DOHH2 (cell line): Measurements from ENCODE around the gene ARHGDIB.

Source experiments
- H3F3A ChIP-seq: fragments of 200-600 bp; sonication (generic), shearing (Covaris generic); 2 replicates; pipeline ENCODE4 v1.6.0; 2016; ENCODE audit warnings: antibody characterized with exemption, mild to moderate bottlenecking; ENCODE audit not compliant: control insufficient read depth, insufficient read depth
- H3K27ac ChIP-seq: fragments of 200-600 bp; sonication (generic); 2 replicates; pipeline ENCODE4 v1.5.1; 2014; ENCODE audit warnings: low read depth, mild to moderate bottlenecking, low read length, moderate library complexity
- H3K27me3 ChIP-seq: fragments of 200-600 bp; sonication (generic); 2 replicates; pipeline ENCODE4 v1.6.1; 2014; ENCODE audit warnings: mild to moderate bottlenecking, low read length, mixed read lengths; ENCODE audit not compliant: control insufficient read depth
- H3K36me3 ChIP-seq: fragments of 200-600 bp; sonication (generic); 2 replicates; pipeline ENCODE4 v1.6.1; 2014; ENCODE audit warnings: mild to moderate bottlenecking, low read length, moderate library complexity, mixed read lengths; ENCODE audit not compliant: control insufficient read depth
- H3K4me1 ChIP-seq: fragments of 200-600 bp; sonication (generic); 2 replicates; pipeline ENCODE4 v1.6.1; 2014; ENCODE audit warnings: mild to moderate bottlenecking, low read length, mixed read lengths; ENCODE audit not compliant: control insufficient read depth
- H3K4me2 ChIP-seq: fragments of 200-600 bp; sonication (generic); 2 replicates; pipeline ENCODE4 v1.6.0; 2014; ENCODE audit warnings: mild to moderate bottlenecking, low read length, moderate library complexity
- H3K4me3 ChIP-seq: fragments of 200-600 bp; sonication (generic); 2 replicates; pipeline ENCODE4 v1.5.1; 2014; ENCODE audit warnings: mild to moderate bottlenecking, low read length, mixed read lengths
- H3K79me2 ChIP-seq: fragments of 200-600 bp; sonication (generic); 2 replicates; pipeline ENCODE4 v1.6.1; 2014; ENCODE audit warnings: mild to moderate bottlenecking, low read length, mixed read lengths; ENCODE audit not compliant: control insufficient read depth
- H3K9me2 ChIP-seq: fragments of 200-600 bp; sonication (generic); replicated peaks from 2 replicates; pipeline ENCODE4 v1.6.1; 2014; ENCODE audit warnings: mild to moderate bottlenecking, low read length, mixed read lengths; ENCODE audit not compliant: control insufficient read depth
- H3K9me3 ChIP-seq: fragments of 200-600 bp; sonication (generic); 2 replicates; pipeline ENCODE4 v1.6.1; 2014; ENCODE audit warnings: antibody characterized with exemption, low read length, mixed read lengths; ENCODE audit not compliant: control insufficient read depth, insufficient read depth
- H4K20me1 ChIP-seq: fragments of 200-600 bp; sonication (generic); 2 replicates; pipeline ENCODE4 v1.6.0; 2014; ENCODE audit warnings: low read depth, mild to moderate bottlenecking, antibody characterized with exemption, low read length, moderate library complexity; ENCODE audit not compliant: control insufficient read depth, insufficient read depth
- EZH2phosphoT487 ChIP-seq: fragments of 200-600 bp; sonication (generic); IDR thresholded peaks from 2 replicates; pipeline ENCODE4 v1.6.1; 2017; ENCODE audit warnings: borderline replicate concordance, mild to moderate bottlenecking, antibody characterized with exemption, low read length, moderate library complexity, mixed read lengths
- TF ChIP-seq, protein P1 (sequence below): fragments of 200-600 bp; sonication (generic); IDR thresholded peaks from one replicate; pipeline ENCODE4 v1.5.1; 2014; ENCODE audit warnings: antibody characterized with exemption, mild to moderate bottlenecking, low read depth, low read length; ENCODE audit not compliant: poor library complexity, severe bottlenecking

ARHGDIB gene

DNA sequence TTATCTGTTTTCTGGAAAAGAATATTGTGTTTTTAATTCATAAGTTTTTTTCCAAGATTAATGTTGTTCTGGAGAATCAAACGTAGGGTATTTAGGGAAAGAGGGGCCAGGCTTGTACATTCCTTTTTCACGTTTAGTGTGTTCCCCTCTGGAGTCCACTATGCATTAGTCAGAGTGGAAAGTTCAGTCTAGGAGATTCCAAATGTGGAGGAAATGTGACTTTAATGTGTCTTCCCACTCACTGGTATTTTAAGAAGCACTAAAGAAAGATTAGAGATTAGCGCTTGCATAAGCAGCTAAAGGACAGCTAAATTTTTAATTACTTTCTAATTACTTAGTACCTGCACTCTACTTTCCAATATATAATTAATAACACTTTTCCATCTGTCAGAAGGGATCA is 7.1 kb upstream of the ARHGDIB start:
- H3K27ac ChIP-seq = no peak overlapping the region
- no peaks in the 10 kb centered on the region for H3K36me3 ChIP-seq
- H3K9me3 ChIP-seq = no peaks in the 10 kb centered on the region
- peaks cover 3% of the 10 kb centered on the region; the same call in 1 of the 2 replicates for H3F3A ChIP-seq
- H3K79me2 ChIP-seq = no peaks in the 10 kb centered on the region
- H3K27me3 ChIP-seq = no peaks in the 10 kb centered on the region
- H3K9me2 ChIP-seq = no peaks in the 10 kb centered on the region; the same call in 1 of the 2 replicates
- no peak overlapping the region for H3K4me2 ChIP-seq
- no peak for TF ChIP-seq EZH2phosphoT487
- TF ChIP-seq, protein P1, sequence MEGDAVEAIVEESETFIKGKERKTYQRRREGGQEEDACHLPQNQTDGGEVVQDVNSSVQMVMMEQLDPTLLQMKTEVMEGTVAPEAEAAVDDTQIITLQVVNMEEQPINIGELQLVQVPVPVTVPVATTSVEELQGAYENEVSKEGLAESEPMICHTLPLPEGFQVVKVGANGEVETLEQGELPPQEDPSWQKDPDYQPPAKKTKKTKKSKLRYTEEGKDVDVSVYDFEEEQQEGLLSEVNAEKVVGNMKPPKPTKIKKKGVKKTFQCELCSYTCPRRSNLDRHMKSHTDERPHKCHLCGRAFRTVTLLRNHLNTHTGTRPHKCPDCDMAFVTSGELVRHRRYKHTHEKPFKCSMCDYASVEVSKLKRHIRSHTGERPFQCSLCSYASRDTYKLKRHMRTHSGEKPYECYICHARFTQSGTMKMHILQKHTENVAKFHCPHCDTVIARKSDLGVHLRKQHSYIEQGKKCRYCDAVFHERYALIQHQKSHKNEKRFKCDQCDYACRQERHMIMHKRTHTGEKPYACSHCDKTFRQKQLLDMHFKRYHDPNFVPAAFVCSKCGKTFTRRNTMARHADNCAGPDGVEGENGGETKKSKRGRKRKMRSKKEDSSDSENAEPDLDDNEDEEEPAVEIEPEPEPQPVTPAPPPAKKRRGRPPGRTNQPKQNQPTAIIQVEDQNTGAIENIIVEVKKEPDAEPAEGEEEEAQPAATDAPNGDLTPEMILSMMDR = no peak
- H3K4me1 ChIP-seq = peaks cover 19% of the 10 kb centered on the region
- no peak overlapping the region for H3K4me3 ChIP-seq
- H4K20me1 ChIP-seq = no peaks in the 10 kb centered on the region

DNA sequence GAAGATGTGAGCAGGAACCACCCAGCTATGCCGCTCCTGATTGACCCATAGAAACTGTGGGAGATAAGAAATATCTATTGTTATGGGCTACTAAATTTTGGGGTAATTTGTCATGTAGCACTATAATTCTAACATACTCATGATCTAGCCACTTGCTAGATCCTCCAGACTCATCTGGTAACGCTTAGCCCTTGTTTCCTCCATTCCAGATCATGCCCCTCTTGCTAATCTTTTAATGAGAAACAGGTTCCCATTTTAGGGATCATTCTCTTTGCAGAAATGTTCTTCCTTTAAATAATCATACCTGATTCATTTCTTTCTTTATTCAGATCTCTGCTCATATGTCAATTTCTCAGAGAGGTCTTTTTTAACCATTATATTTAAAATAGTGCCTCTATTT is 3.8 kb upstream of the ARHGDIB start:
- H3K27ac ChIP-seq = no peak overlapping the region
- H3K9me3 ChIP-seq = no peaks in the 10 kb centered on the region
- TF ChIP-seq EZH2phosphoT487 = no peak
- TF ChIP-seq, protein P1 = no peak
- peaks cover 16% of the 10 kb centered on the region for H3K36me3 ChIP-seq
- H3K4me2 ChIP-seq = no peak overlapping the region
- peaks cover 38% of the 10 kb centered on the region for H3K4me1 ChIP-seq
- peaks cover 15% of the 10 kb centered on the region for H3K79me2 ChIP-seq
- no peak overlapping the region for H3K4me3 ChIP-seq
- no peaks in the 10 kb centered on the region for H3K9me2 ChIP-seq
- no peaks in the 10 kb centered on the region for H3K27me3 ChIP-seq
- H4K20me1 ChIP-seq = no peaks in the 10 kb centered on the region
- H3F3A ChIP-seq = peaks cover 24% of the 10 kb centered on the region

DNA sequence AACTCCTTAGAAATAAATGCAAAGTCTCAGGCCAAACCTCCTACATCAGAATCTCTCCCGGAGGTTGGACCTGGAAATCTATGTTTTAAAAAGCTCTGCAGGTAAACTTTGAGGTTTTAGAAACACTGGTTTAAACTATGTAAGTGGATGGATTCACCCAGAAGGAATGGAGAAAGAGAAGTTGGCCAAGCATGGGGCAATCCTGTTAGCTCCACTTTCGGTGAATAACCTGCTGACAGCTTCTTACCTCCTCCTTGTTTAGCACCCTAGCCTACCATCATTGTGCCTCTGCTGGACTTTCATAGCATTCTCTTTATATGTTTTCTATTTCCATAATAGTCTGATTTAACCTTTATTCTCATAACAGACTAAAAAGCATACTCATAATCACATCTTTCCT is 3.0 kb upstream of the ARHGDIB start:
- H3K4me1 ChIP-seq = peaks cover 44% of the 10 kb centered on the region
- H3F3A ChIP-seq = peaks cover 32% of the 10 kb centered on the region
- TF ChIP-seq, protein P1 = no peak
- no peak for TF ChIP-seq EZH2phosphoT487
- no peaks in the 10 kb centered on the region for H3K9me2 ChIP-seq
- H3K27ac ChIP-seq = no peak overlapping the region
- no peaks in the 10 kb centered on the region for H3K27me3 ChIP-seq
- H3K79me2 ChIP-seq = peaks cover 24% of the 10 kb centered on the region
- H3K4me2 ChIP-seq = no peak overlapping the region
- peaks cover 24% of the 10 kb centered on the region for H3K36me3 ChIP-seq
- H4K20me1 ChIP-seq = no peaks in the 10 kb centered on the region
- H3K4me3 ChIP-seq = no peak overlapping the region
- H3K9me3 ChIP-seq = no peaks in the 10 kb centered on the region
